WI38 (cell line): Measurements from ENCODE around the gene TEKTIP1.

Experiments
- H3K4me3 ChIP-seq: 2 replicates; pipeline ENCODE4 v1.5.1; 2011; ENCODE audit warnings: low read depth, mild to moderate bottlenecking, control low read depth, low read length
- TF ChIP-seq, protein P1 (sequence below): IDR thresholded peaks from 2 replicates; pipeline ENCODE4 v1.5.1; 2012; ENCODE audit warnings: low read depth, mild to moderate bottlenecking, control low read depth, low read length

The TEKTIP1 gene

DNA sequence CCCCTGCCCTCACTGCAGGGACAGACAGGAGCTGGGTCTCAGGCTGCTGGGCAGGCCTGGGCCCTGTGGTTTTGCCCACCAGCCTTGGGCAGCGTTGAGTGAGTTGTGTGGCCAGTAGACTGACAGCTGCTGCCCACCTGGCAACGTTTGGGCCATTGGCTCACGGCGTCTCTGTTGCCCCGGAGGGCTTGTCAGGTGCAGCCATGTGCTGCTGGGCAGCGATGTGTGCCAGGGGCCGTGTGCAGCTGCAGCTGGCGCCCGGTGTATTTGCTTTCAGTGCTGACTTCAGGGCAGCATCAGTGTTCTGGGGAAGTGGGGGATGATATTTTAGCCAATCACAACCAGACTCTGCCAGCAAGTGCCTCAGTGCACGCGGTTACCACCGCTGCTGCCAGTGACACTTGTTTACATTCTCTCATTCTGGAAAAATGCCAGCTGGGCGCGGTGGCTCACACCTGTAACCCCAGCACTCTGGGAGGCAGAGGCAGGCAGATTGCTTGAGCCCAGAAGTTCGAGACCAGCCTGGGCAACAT, 22.2 kb upstream of the TEKTIP1 start:
- TF ChIP-seq, protein P1, sequence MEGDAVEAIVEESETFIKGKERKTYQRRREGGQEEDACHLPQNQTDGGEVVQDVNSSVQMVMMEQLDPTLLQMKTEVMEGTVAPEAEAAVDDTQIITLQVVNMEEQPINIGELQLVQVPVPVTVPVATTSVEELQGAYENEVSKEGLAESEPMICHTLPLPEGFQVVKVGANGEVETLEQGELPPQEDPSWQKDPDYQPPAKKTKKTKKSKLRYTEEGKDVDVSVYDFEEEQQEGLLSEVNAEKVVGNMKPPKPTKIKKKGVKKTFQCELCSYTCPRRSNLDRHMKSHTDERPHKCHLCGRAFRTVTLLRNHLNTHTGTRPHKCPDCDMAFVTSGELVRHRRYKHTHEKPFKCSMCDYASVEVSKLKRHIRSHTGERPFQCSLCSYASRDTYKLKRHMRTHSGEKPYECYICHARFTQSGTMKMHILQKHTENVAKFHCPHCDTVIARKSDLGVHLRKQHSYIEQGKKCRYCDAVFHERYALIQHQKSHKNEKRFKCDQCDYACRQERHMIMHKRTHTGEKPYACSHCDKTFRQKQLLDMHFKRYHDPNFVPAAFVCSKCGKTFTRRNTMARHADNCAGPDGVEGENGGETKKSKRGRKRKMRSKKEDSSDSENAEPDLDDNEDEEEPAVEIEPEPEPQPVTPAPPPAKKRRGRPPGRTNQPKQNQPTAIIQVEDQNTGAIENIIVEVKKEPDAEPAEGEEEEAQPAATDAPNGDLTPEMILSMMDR: no peak
- no peak overlapping the region for H3K4me3 ChIP-seq

DNA sequence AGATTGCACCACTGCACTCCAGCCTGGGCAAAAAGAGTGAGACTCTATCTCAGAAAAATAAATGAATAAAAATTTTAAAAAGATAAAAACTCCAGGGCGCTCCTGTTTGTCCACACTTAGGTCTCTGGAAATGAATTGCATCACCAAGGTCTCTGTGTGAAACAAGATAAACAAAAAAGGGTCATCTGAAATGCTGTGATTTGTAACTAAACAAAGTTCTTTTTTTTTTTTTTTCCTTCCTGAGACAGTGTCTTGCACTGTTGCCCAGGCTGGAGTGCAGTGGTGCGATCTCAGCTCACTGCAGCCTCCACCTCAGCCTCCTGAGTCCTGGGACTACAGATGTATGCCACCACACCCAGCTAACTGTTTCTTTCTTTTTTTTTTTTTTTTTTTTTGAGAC, 21.3 kb upstream of the TEKTIP1 start:
- TF ChIP-seq, protein P1: no peak
- H3K4me3 ChIP-seq: no peak overlapping the region

DNA sequence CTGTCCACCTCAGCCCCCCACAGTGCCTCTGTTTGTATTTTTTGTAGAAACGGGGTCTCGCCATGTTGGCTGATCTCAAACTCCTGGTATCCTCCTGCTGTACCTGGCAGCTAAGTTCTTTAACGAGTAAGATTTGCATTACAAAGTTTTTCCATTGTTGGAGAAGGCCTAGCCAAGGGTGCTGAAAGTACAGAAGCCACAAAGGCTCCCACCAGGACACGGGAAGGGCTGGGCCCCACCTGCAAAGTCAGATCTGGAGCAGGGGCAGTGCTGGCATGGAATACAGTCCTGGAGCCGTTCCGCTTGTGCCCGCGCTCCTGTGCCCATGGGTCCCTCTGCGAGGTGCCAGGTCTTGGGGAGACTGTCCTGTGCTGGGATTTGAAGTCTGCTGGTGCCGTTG, 20.7 kb upstream of the TEKTIP1 start:
- TF ChIP-seq, protein P1: no peak

DNA sequence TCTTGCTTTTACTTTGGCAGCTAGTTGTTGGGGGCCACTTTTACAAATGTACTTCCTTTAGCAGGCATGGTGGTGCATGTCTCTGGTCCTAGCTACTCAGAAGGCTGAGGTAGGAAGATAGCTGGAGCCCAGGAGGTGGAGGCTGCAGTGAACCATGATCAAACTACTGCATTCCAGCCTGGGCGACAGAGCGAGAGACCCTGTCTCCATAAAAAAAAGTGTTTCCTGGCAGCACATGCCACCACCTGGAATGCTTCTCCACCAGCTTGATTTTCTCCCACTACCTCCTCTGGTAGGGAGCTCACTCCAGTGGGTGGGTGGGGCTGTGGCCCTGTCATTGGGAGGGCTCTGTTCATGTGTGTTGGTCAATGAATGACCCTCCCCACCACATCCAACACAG, 20.3 kb upstream of the TEKTIP1 start:
- H3K4me3 ChIP-seq: no peak overlapping the region
- TF ChIP-seq, protein P1: no peak

More for the DNA sequence above, 20.7 kb upstream of the TEKTIP1 start:
- H3K4me3 ChIP-seq: no peak overlapping the region

DNA sequence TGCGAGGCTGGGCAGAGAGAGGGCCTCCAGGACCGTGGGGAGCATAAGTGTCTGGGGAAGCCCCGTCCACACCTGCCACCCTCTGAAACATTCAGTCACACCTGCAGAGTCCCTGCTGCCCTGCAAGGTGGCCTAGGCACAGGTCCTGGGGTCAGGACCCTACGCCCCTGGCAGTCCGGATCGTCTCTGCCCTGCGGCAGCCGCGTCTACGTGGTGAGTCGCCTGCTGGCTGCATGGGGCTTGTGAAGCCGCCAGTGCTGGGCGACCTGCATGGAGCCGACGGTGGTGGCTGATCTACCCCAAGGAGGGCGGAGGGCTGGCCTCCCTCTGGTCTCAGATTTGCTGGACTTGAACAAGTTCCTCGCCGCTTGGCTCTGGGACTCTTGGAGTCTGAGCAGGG, 19.8 kb upstream of the TEKTIP1 start:
- TF ChIP-seq, protein P1: no peak
- no peak overlapping the region for H3K4me3 ChIP-seq

DNA sequence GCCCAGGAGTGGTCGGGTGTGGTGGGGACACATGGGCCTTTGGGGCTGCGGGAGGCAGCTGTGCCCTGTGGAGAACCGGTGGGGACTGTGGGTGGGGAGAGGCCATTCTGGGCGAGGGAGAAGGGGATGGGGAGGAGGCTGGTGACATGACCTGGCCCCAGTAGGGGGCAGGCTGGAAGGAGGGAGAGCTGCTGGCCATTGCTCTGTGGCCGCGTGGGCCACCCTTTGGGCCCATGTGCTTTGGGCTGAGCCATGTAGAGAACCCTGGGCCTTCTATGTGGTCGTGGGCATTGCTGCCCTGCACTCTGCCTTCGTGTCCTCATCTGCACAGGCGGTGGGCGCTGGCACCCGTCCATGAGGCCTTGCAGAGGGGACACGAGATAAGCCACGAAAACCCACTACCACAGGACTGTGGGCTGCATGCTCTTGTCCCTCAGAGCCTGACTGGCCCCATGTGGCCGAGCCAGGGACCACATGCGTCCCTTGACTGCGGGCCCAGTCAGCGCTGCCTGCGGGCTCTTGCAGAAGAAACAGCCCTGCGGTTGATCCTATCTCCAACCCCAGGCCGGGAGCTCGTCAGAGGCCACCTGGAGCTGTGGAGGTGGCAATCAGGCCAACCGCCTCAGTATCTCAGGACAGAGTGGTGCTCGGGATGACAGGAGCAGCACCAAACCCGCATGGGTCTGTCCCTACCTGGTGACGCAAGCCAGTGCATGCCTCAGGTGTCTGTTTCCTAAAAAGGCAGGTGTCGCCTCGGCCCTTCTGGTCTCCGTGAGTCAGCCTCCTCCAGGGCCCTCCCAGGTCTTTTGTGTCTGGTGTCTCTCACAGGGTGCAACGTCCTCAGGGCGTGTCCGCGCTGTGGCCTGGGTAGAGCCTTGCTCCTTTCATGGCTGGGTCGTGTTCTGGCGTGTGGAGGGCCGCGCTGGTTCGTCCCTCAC, 18.5 kb upstream of the TEKTIP1 start:
- H3K4me3 ChIP-seq: no peak overlapping the region
- TF ChIP-seq, protein P1: no peak

DNA sequence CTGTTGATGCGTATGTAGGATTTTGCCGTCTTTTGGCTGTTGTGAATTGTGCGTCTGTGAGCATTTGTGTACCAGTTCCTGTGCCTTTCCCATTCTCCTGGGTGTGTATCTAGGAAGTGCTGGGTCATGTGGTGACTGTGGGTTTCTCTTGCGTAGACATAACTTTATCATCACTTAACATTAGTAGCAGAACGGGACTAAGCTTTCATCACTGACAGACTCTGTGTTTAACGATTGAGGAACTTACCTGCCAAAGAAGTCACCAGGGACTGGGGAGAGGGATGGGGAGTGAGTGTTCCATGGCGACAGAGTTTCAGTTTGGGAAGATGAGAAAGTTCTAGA, 17.9 kb upstream of the TEKTIP1 start:
- TF ChIP-seq, protein P1: no peak
- H3K4me3 ChIP-seq: no peak overlapping the region
